ENCODE measurements around the gene LAMB3. TPM values are rescaled to one million over a fixed set of nuclear protein-coding genes. Genes with fewer than 3 reads are reported as not detected.

LAMB3 gene
- total and polyA plus RNA-seq, 4 donors, result 14.6 to 121 (median 68.6) TPM

- Histone ChIP-seq H3K9me3 (ENCODE audit: control insufficient read depth in 4 of 4, insufficient read depth in 3 of 4, low read length in 3 of 4) (no peaks in the 10 kb centered on the region), H3K4me1 (ENCODE audit: control insufficient read depth in 5 of 5, insufficient read depth in 5 of 5, low read length in 5 of 5) (peaks cover 10 to 72% (median 42%) of the 10 kb centered on the region in 5 donors), H3K36me3 (ENCODE audit: control insufficient read depth in 4 of 4, insufficient read depth in 4 of 4, low read length in 4 of 4) (no peaks in the 10 kb centered on the region), H3K9ac (ENCODE audit: insufficient read depth in 1 of 2, low read length in 2 of 2) (no peak overlapping the region), H3K4me3 (no peak overlapping the region), H3K27ac (ENCODE audit: low read depth in 1 of 2, low read length in 1 of 2) (no peak overlapping the region), H3K27me3 (ENCODE audit: control insufficient read depth in 3 of 3, insufficient read depth in 3 of 3, low read length in 2 of 3) (no peaks in the 10 kb centered on the region)
- no peak for DNase-seq
- TF ChIP-seq CTCF (IDR thresholded peaks at IDR 0.05; ENCODE audit: control extremely low read depth, extremely low read depth), result no peak
- ATAC-seq (ENCODE audit: insufficient read depth, low FRiP score), result no peak
Observed at GRCh38 chr1:209648346-209648745, 3.9 kb downstream of the LAMB3 start.

- Histone ChIP-seq H3K4me1 (ENCODE audit: control insufficient read depth in 5 of 5, insufficient read depth in 5 of 5, low read length in 5 of 5) (peaks cover 9 to 73% (median 42%) of the 10 kb centered on the region in 5 donors), H3K36me3 (ENCODE audit: control insufficient read depth in 4 of 4, insufficient read depth in 4 of 4, low read length in 4 of 4) (no peaks in the 10 kb centered on the region), H3K9me3 (ENCODE audit: control insufficient read depth in 4 of 4, insufficient read depth in 3 of 4, low read length in 3 of 4) (no peaks in the 10 kb centered on the region), H3K27ac (ENCODE audit: low read depth in 1 of 2, low read length in 1 of 2) (no peak overlapping the region), H3K4me3 (no peak overlapping the region), H3K9ac (ENCODE audit: insufficient read depth in 1 of 2, low read length in 2 of 2) (no peak overlapping the region), H3K27me3 (ENCODE audit: control insufficient read depth in 3 of 3, insufficient read depth in 3 of 3, low read length in 2 of 3) (no peaks in the 10 kb centered on the region)
- 74 to 75% methylated on average over 4 of the region's 4 CpGs for WGBS, 2 donors
- DNase-seq (no peak), ATAC-seq (ENCODE audit: insufficient read depth, low FRiP score) (no peak)
- TF ChIP-seq CTCF (IDR thresholded peaks at IDR 0.05; ENCODE audit: control extremely low read depth, extremely low read depth), result no peak
Observed at GRCh38 chr1:209647156-209647555, 5.1 kb downstream of the LAMB3 start.

- H3K27ac ChIP-seq (ENCODE audit: low read depth in 1 of 2, low read length in 1 of 2), result peak overlapping the region in 1 of 2 donors; percentile 6
- no peak overlapping the region for H3K9ac ChIP-seq (ENCODE audit: insufficient read depth in 1 of 2, low read length in 2 of 2)
Observed at GRCh38 chr1:209646558-209646957, 5.7 kb downstream of the LAMB3 start.

More at GRCh38 chr1:209646558-209646957, 5.7 kb downstream of the LAMB3 start:
- TF ChIP-seq CTCF (IDR thresholded peaks at IDR 0.05; ENCODE audit: control extremely low read depth, extremely low read depth), result no peak
- Histone ChIP-seq H3K27me3 (ENCODE audit: control insufficient read depth in 3 of 3, insufficient read depth in 3 of 3, low read length in 2 of 3) (no peaks in the 10 kb centered on the region), H3K36me3 (ENCODE audit: control insufficient read depth in 4 of 4, insufficient read depth in 4 of 4, low read length in 4 of 4) (no peaks in the 10 kb centered on the region), H3K4me3 (no peak overlapping the region), H3K4me1 (ENCODE audit: control insufficient read depth in 5 of 5, insufficient read depth in 5 of 5, low read length in 5 of 5) (peaks cover 12 to 77% (median 42%) of the 10 kb centered on the region in 5 donors), H3K9me3 (ENCODE audit: control insufficient read depth in 4 of 4, insufficient read depth in 3 of 4, low read length in 3 of 4) (no peaks in the 10 kb centered on the region)
- ATAC-seq (ENCODE audit: insufficient read depth, low FRiP score) (no peak), DNase-seq (peak in 2 of 3 donors; percentile 33 to 35)
- 89 to 92% methylated on average over 5 of the region's 5 CpGs for WGBS, 2 donors
